Fibroblast of villous mesenchyme (primary cell): ENCODE data around the gene SMIM30. TPM values are rescaled to one million over a fixed set of nuclear protein-coding genes. Genes with fewer than 3 reads are reported as not detected.

Experiments
- DNase-seq: peaks from one replicate; pipeline ENCODE4 v3.0.0-alpha.2; 2010; ENCODE audit warnings: low read depth
- H3K4me3 ChIP-seq: 2 replicates; pipeline ENCODE4 v1.5.1; 2011; ENCODE audit warnings: low read depth, mild to moderate bottlenecking, low read length
- total RNA-seq: library from RNA; depleted of rRNA; stranded (reverse); fragments of >200 nt; gene quantifications from 2 replicates; pipeline ENCODE4 v1.2.3, GENCODE V29; 2012
- TF ChIP-seq, protein P1 (sequence below): IDR thresholded peaks from 2 replicates; pipeline ENCODE4 v1.5.1; 2012; ENCODE audit warnings: low read depth, mild to moderate bottlenecking, low read length; ENCODE audit not compliant: insufficient read depth

SMIM30 gene
- total RNA-seq, 1 donor: 75.6 TPM

DNA sequence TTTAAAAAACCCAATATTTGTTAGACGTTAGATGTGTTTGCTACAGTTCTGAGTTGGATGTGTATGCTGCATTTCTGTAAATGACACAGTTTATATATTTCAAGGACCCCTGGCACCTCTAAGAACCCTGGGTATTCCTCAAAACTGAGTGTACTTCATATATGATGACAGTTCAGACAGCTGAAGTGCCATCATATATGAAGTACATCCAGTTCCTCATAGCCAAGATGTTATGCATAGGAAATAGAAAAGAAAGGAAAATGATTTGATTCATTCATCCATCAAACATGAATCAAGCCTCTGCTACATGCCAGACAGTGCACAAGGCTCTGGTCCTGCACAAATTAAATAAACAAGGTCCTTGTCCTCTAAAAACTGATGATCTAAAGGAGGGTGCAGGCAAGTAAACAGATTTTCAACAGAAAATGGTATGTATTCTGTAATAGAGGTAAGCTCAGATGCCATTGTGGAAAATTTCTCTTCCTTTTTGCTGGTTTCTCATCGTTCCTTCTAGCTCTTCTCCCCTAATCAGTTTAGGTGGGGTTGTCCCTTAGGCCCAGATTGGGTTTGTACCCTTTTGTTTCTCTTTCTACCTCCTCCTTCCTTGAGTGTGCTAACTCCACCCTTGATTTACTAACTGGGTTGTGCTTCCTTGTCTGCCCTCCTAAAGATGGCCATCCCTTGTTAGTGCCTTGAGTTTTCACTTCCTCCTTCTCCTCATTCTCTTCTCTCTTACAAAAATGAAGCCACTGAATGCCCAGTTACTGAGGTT is 25.3 kb upstream of the SMIM30 start:
- no peak overlapping the region for H3K4me3 ChIP-seq
- TF ChIP-seq, protein P1, sequence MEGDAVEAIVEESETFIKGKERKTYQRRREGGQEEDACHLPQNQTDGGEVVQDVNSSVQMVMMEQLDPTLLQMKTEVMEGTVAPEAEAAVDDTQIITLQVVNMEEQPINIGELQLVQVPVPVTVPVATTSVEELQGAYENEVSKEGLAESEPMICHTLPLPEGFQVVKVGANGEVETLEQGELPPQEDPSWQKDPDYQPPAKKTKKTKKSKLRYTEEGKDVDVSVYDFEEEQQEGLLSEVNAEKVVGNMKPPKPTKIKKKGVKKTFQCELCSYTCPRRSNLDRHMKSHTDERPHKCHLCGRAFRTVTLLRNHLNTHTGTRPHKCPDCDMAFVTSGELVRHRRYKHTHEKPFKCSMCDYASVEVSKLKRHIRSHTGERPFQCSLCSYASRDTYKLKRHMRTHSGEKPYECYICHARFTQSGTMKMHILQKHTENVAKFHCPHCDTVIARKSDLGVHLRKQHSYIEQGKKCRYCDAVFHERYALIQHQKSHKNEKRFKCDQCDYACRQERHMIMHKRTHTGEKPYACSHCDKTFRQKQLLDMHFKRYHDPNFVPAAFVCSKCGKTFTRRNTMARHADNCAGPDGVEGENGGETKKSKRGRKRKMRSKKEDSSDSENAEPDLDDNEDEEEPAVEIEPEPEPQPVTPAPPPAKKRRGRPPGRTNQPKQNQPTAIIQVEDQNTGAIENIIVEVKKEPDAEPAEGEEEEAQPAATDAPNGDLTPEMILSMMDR: no peak
- no peak for DNase-seq

DNA sequence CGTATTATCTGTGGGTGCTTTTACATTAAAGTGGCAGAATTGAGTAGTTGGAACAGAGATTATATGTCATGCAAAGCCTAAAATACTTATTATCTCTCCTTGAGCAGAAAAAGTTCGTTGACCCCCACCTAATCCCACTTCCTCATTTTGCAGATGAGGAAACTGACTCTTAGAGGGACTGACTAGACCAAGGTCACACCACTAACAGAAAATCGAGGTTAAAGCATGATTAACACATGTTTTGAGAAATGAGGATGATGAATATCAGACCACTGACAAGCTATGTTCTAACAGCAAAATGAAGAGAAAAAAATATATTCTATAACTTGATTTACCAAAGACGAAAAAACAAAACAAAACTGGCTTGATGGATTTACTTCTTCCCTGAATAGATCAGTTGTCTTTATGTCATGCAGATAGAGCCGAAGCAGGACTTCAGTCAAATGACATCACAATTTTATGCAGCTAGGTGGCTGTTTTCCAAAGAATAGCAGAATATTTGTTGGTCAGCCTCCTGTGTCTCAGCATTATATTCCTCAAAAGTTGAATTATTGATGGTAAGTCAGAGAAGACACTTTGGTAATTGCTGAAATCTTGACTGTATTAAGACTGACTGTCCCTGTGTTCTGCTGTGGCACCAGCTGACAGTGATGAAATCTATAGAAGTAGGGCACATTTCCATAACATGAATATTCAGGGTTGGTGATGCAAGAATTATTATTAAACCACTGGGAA is 24.2 kb upstream of the SMIM30 start:
- no peak for DNase-seq
- H3K4me3 ChIP-seq: no peak overlapping the region
- TF ChIP-seq, protein P1: no peak

DNA sequence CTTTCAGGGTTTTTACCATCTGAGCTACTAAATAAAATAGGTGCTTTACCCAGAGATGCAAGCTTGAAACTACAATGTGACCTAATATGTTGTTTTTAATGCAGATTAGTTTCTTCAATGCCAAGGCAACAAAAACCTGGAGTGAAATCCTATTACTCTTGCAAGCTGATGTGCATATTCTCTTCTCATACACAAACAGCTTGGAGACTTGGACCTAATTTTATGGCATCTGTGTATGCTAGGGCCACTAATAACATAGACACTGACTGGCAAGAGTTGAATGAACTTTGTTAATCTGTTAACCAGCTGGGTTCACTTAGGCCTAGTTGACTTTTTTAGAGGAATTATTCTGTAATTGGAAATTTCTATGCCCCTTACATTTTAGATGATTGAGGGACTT is 23.4 kb upstream of the SMIM30 start:
- TF ChIP-seq, protein P1: no peak
- DNase-seq: no peak
- H3K4me3 ChIP-seq: no peak overlapping the region

DNA sequence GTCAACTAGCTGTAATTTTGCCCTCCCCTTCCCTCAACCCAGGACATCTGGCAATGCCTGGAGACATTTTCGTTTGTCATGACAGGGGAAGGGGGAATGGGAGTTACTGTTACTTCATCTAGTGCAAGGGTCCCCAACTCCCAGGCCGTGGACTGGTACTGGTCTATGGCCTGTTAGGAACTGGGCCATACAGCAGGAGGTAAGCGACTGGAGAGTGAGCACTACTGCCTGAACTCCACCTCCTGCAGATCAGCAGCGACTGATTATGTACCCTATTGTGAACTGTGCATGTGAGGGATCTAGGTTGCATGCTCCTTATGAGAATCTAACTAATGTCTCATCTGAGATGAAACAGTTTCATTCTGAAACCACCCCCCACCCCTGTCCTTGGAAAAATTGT is 22.6 kb upstream of the SMIM30 start:
- TF ChIP-seq, protein P1: no peak
- no peak for DNase-seq
- no peak overlapping the region for H3K4me3 ChIP-seq

DNA sequence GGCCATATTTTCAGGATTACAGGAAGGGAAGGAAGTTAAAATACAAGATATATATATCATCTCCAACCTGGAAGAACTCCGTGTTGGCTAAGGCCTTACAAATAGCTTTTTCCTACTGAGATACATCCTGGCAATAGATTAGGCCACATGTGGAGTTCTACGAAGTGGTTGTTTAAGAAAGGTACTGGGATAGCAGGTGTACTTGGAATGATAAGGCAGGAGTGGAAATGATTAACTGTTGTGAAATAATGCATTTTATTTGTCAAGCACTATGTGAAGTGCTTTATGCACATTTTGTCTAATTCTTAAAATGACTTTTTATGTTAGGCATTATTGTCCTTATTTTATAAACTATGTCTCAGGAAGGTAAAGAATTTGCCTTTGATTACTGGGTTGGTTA is 18.9 kb upstream of the SMIM30 start:
- no peak overlapping the region for H3K4me3 ChIP-seq
- TF ChIP-seq, protein P1: no peak
- no peak for DNase-seq

DNA sequence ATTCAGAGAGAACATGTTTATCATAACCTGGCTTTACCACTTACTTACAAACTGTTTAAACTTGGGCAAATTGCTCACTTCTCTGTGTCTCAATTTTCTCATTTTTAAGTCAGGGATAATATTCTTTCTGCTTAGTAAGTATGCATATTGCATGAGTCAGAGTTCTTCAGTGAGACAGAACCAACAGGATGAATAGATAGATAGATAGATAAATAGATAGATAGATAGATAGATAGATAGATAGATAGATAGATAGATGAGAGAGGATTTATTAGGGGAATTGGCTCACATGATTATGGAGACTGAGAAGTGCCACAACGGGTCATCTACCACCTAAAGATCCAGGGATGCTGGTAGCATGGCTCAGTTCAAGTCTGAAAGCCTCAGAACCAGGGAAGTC is 15.7 kb upstream of the SMIM30 start:
- no peak for DNase-seq
- H3K4me3 ChIP-seq: no peak overlapping the region
- TF ChIP-seq, protein P1: no peak
